Measurements from ENCODE around the gene SCNN1B.
A peak's percentile ranks its signal among the peaks of the same experiment; 100 is the strongest.

Gene SCNN1B

DNA sequence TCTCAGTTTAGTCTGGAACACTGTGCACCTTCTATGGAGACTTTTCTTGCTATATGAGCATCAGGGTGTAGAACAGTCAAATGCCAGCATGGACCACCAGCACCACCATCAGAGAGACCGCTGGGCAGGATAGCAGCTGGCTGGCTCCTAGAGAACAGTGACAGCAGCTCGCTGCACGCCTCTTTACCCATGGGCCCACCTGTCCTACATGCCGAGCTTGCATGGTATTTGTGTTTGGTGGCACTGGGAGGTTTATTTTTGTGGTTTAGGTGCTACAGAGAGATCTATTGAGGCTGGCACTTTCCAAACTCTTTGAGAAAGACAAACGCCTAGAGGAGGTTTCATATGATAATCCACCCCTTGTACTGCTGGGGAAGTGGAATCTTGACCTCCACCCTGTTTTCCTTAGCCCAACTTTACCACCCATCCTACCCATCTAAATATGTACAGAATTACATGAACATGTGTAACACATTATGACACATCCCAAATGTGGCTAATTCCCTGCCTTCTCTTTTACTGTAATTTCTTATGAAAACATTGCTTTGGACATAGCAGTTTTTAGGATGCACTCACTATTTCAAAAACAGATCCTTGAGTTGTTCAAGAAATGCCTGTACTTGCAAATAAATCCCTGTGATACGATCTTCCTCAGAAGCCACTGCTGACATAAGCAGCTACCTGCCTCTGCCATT, 104.6 kb downstream of the SCNN1B start:
- H3K27ac ChIP-seq (ENCODE audit: low read length) = no peak overlapping the region
- peaks cover 22% of the 10 kb centered on the region; the same call in 1 of the 2 replicates for H3K4me1 ChIP-seq (ENCODE audit: insufficient read depth, low read length)
- H3K9me3 ChIP-seq (ENCODE audit: insufficient read depth, low read depth, low read length) = no peaks in the 10 kb centered on the region
- no peak overlapping the region for H3K4me3 ChIP-seq (ENCODE audit: low read length)
- no peaks in the 10 kb centered on the region for H3K27me3 ChIP-seq (ENCODE audit: insufficient read depth, low read length)
- H3K36me3 ChIP-seq (ENCODE audit: insufficient read depth, low read depth, low read length) = peaks cover 67% of the 10 kb centered on the region
- H3K9ac ChIP-seq (ENCODE audit: low read depth, low read length) = no peak overlapping the region

- Histone ChIP-seq H3K27me3 (ENCODE audit: insufficient read depth, low read length) (no peaks in the 10 kb centered on the region), H3K4me1 (ENCODE audit: insufficient read depth, low read length) (peaks cover 22% of the 10 kb centered on the region; the same call in 1 of the 2 replicates), H3K9ac (ENCODE audit: low read depth, low read length) (no peak overlapping the region), H3K36me3 (ENCODE audit: insufficient read depth, low read depth, low read length) (peaks cover 66% of the 10 kb centered on the region), H3K4me3 (ENCODE audit: low read length) (no peak overlapping the region), H3K9me3 (ENCODE audit: insufficient read depth, low read depth, low read length) (no peaks in the 10 kb centered on the region), H3K27ac (ENCODE audit: low read length) (no peak overlapping the region)
Measured at GRCh38 chr16:23407436-23408127, 105.5 kb downstream of the SCNN1B start.

GRCh38 chr16:23408242-23408822, 106.2 kb downstream of the SCNN1B start:
- H3K4me3 ChIP-seq (ENCODE audit: low read length) = no peak overlapping the region
- H3K9me3 ChIP-seq (ENCODE audit: insufficient read depth, low read depth, low read length) = no peaks in the 10 kb centered on the region
- H3K9ac ChIP-seq (ENCODE audit: low read depth, low read length) = peak overlapping the region; percentile 53; the same call in 1 of the 2 replicates
- H3K36me3 ChIP-seq (ENCODE audit: insufficient read depth, low read depth, low read length) = peaks cover 64% of the 10 kb centered on the region
- H3K4me1 ChIP-seq (ENCODE audit: insufficient read depth, low read length) = peaks cover 22% of the 10 kb centered on the region; the same call in 1 of the 2 replicates
- H3K27me3 ChIP-seq (ENCODE audit: insufficient read depth, low read length) = no peaks in the 10 kb centered on the region
- no peak overlapping the region for H3K27ac ChIP-seq (ENCODE audit: low read length)

DNA sequence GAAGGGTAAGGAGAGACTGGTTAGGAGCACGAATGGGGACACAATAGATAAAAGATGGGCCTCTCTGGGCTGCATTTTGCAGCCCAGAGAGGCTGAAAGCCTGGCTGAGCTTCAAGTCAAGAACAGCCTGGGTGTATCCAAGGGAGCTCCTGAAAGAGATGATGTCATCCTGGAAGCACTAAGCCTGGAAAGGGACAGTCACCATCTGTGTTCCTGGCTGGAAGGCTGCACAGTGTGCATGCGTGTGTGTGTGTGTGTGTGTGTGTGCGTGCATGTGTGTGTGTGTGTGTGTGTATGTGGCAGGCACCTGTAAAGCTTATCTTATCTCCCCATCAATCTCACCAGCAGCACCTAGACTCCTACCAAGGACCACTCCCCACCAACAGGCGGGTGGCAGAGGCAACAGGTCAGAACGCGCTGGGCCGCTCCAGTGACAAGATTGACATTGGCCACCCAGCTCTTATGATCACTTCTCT, 106.8 kb downstream of the SCNN1B start:
- H3K9ac ChIP-seq (ENCODE audit: low read depth, low read length) = peak overlapping the region; percentile 53; the same call in 1 of the 2 replicates
- H3K9me3 ChIP-seq (ENCODE audit: insufficient read depth, low read depth, low read length) = no peaks in the 10 kb centered on the region
- H3K4me3 ChIP-seq (ENCODE audit: low read length) = no peak overlapping the region
- no peak overlapping the region for H3K27ac ChIP-seq (ENCODE audit: low read length)
- no peaks in the 10 kb centered on the region for H3K27me3 ChIP-seq (ENCODE audit: insufficient read depth, low read length)
- peaks cover 64% of the 10 kb centered on the region for H3K36me3 ChIP-seq (ENCODE audit: insufficient read depth, low read depth, low read length)
- H3K4me1 ChIP-seq (ENCODE audit: insufficient read depth, low read length) = peaks cover 22% of the 10 kb centered on the region; the same call in 1 of the 2 replicates

- Histone ChIP-seq H3K27ac (ENCODE audit: low read length) (no peak overlapping the region), H3K36me3 (ENCODE audit: insufficient read depth, low read depth, low read length) (peaks cover 61% of the 10 kb centered on the region), H3K4me3 (ENCODE audit: low read length) (no peak overlapping the region), H3K4me1 (ENCODE audit: insufficient read depth, low read length) (peaks cover 22% of the 10 kb centered on the region; the same call in 1 of the 2 replicates), H3K9ac (ENCODE audit: low read depth, low read length) (peak overlapping the region; percentile 27; the same call in 1 of the 2 replicates), H3K27me3 (ENCODE audit: insufficient read depth, low read length) (no peaks in the 10 kb centered on the region), H3K9me3 (ENCODE audit: insufficient read depth, low read depth, low read length) (no peaks in the 10 kb centered on the region)
Measured at GRCh38 chr16:23409522-23409921, 107.4 kb downstream of the SCNN1B start.

GRCh38 chr16:23410176-23410575, 108.1 kb downstream of the SCNN1B start:
- Histone ChIP-seq H3K36me3 (ENCODE audit: insufficient read depth, low read depth, low read length) (peaks cover 60% of the 10 kb centered on the region), H3K9ac (ENCODE audit: low read depth, low read length) (no peak overlapping the region)

DNA sequence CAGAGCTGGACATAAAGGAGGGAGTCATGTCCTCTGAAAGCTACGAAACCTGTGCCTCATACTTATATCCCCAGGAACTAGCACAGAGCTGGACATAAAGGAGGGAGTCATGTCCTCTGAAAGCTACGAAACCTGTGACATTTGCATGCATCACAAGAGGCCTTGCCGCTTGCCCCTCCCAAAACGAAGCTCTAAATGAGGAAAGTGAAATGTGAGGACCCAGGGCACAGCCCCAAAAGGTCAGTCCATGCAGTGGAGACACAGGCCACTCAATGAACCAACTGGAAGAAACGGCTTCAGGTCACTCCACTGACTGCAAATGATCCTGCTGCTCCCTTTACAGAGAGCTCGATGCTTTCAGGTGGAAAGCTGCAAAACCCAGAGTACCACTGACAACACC, 112.6 kb downstream of the SCNN1B start:
- Histone ChIP-seq H3K4me1 (ENCODE audit: insufficient read depth, low read length) (peaks cover 7% of the 10 kb centered on the region; the same call in 1 of the 2 replicates), H3K9me3 (ENCODE audit: insufficient read depth, low read depth, low read length) (no peaks in the 10 kb centered on the region), H3K27ac (ENCODE audit: low read length) (no peak overlapping the region), H3K9ac (ENCODE audit: low read depth, low read length) (no peak overlapping the region), H3K36me3 (ENCODE audit: insufficient read depth, low read depth, low read length) (peaks cover 69% of the 10 kb centered on the region), H3K27me3 (ENCODE audit: insufficient read depth, low read length) (no peaks in the 10 kb centered on the region), H3K4me3 (ENCODE audit: low read length) (no peak overlapping the region)

More at GRCh38 chr16:23410176-23410575, 108.1 kb downstream of the SCNN1B start:
- H3K27me3 ChIP-seq (ENCODE audit: insufficient read depth, low read length) = no peaks in the 10 kb centered on the region
- peaks cover 22% of the 10 kb centered on the region; the same call in 1 of the 2 replicates for H3K4me1 ChIP-seq (ENCODE audit: insufficient read depth, low read length)
- no peaks in the 10 kb centered on the region for H3K9me3 ChIP-seq (ENCODE audit: insufficient read depth, low read depth, low read length)
- no peak overlapping the region for H3K4me3 ChIP-seq (ENCODE audit: low read length)
- no peak overlapping the region for H3K27ac ChIP-seq (ENCODE audit: low read length)

DNA sequence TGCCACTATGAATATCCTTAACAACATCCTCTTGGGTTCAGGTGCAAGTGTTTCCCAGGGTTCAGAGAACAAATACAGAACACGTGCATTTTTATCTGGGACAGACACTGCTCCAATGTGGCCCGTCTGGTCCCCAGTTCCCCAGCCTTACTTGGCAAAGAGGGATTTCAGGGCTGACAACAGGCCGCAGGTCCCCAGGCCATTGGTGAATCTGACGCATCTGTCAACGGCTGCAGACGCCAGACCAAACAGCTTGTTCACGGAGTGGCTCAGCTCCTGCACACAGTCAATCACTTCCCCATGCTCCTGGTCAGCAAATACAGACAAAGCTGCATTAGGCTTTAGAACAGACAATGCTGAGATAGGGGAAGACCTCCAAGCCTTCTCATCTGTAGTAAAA, 114.7 kb downstream of the SCNN1B start:
- Histone ChIP-seq H3K27ac (ENCODE audit: low read length) (no peak overlapping the region), H3K4me1 (ENCODE audit: insufficient read depth, low read length) (peaks cover 8% of the 10 kb centered on the region; the same call in 1 of the 2 replicates), H3K27me3 (ENCODE audit: insufficient read depth, low read length) (no peaks in the 10 kb centered on the region)

GRCh38 chr16:23420011-23420410, 117.9 kb downstream of the SCNN1B start:
- Histone ChIP-seq H3K36me3 (ENCODE audit: insufficient read depth, low read depth, low read length) (peaks cover 32% of the 10 kb centered on the region), H3K27ac (ENCODE audit: low read length) (no peak overlapping the region), H3K27me3 (ENCODE audit: insufficient read depth, low read length) (no peaks in the 10 kb centered on the region), H3K4me3 (ENCODE audit: low read length) (no peak overlapping the region), H3K4me1 (ENCODE audit: insufficient read depth, low read length) (peaks cover 8% of the 10 kb centered on the region; the same call in 1 of the 2 replicates), H3K9ac (ENCODE audit: low read depth, low read length) (no peak overlapping the region), H3K9me3 (ENCODE audit: insufficient read depth, low read depth, low read length) (no peaks in the 10 kb centered on the region)

More for the DNA sequence above, 114.7 kb downstream of the SCNN1B start:
- Histone ChIP-seq H3K9ac (ENCODE audit: low read depth, low read length) (no peak overlapping the region), H3K9me3 (ENCODE audit: insufficient read depth, low read depth, low read length) (no peaks in the 10 kb centered on the region), H3K36me3 (ENCODE audit: insufficient read depth, low read depth, low read length) (peaks cover 55% of the 10 kb centered on the region), H3K4me3 (ENCODE audit: low read length) (no peak overlapping the region)

- H3K4me1 ChIP-seq (ENCODE audit: insufficient read depth, low read length) = peaks cover 8% of the 10 kb centered on the region; the same call in 1 of the 2 replicates
Measured at GRCh38 chr16:23423496-23424049, 121.5 kb downstream of the SCNN1B start.

GRCh38 chr16:23424292-23424958, 122.3 kb downstream of the SCNN1B start:
- Histone ChIP-seq H3K27me3 (ENCODE audit: insufficient read depth, low read length) (no peaks in the 10 kb centered on the region), H3K4me3 (ENCODE audit: low read length) (no peak overlapping the region), H3K27ac (ENCODE audit: low read length) (no peak overlapping the region), H3K4me1 (ENCODE audit: insufficient read depth, low read length) (peaks cover 8% of the 10 kb centered on the region; the same call in 1 of the 2 replicates), H3K9ac (ENCODE audit: low read depth, low read length) (no peak overlapping the region), H3K36me3 (ENCODE audit: insufficient read depth, low read depth, low read length) (no peaks in the 10 kb centered on the region; the same call in 1 of the 2 replicates), H3K9me3 (ENCODE audit: insufficient read depth, low read depth, low read length) (no peaks in the 10 kb centered on the region)

More at GRCh38 chr16:23423496-23424049, 121.5 kb downstream of the SCNN1B start:
- Histone ChIP-seq H3K27ac (ENCODE audit: low read length) (no peak overlapping the region), H3K9ac (ENCODE audit: low read depth, low read length) (no peak overlapping the region), H3K4me3 (ENCODE audit: low read length) (no peak overlapping the region), H3K9me3 (ENCODE audit: insufficient read depth, low read depth, low read length) (no peaks in the 10 kb centered on the region), H3K27me3 (ENCODE audit: insufficient read depth, low read length) (no peaks in the 10 kb centered on the region), H3K36me3 (ENCODE audit: insufficient read depth, low read depth, low read length) (peaks cover 2% of the 10 kb centered on the region)

Measured in iPS-20b (cell line).